Caco-2 (cell line): ENCODE measurements around the gene SUMO3. TPM values are rescaled to one million over a fixed set of nuclear protein-coding genes. Genes with fewer than 3 reads are reported as not detected.

Source experiments
- BruUV-seq: library from RNA; stranded (reverse); fragments of 400-500 nt; replicated peaks from 2 replicates; lab custom pipeline; 2021; lab: Mats Ljungman, UMichigan
- CTCF ChIA-PET: fragments of 300-600 bp; sonication (Branson Sonifier 250); formaldehyde crosslinking; loops from one replicate; lab custom pipeline; 2022; ENCODE audit warnings: antibody characterized with exemption; lab: Charles Lee
- POLR2A ChIA-PET: fragments of 300-600 bp; sonication (Branson Sonifier 250); formaldehyde crosslinking; loops from one replicate; lab custom pipeline; 2022; ENCODE audit warnings: antibody characterized with exemption; lab: Charles Lee
- DNase-seq, 2 experiments: peaks; one replicate each; pipeline versions ENCODE4 v3.0.0 to v3.0.0-alpha.2; 2020 to 2022
- H3K27me3 ChIP-seq: replicated peaks from 2 replicates; pipeline ENCODE4 v1.6.0; 2011; ENCODE audit warnings: low read length; ENCODE audit not compliant: control insufficient read depth, insufficient read depth
- H3K36me3 ChIP-seq: 2 replicates; pipeline ENCODE4 v1.5.1; 2011; ENCODE audit warnings: low read length; ENCODE audit not compliant: control insufficient read depth, insufficient read depth
- H3K4me1 ChIP-seq: fragments of 250-450 bp; sonication (Bioruptor Pico); 2 replicates; pipeline ENCODE4 v1.5.1; 2020; ENCODE audit warnings: mild to moderate bottlenecking
- H3K4me3 ChIP-seq: 2 replicates; pipeline ENCODE4 v1.5.1; 2011; ENCODE audit warnings: low read depth, mild to moderate bottlenecking, control low read depth, low read length
- H3K9me3 ChIP-seq: fragments of 250-450 bp; sonication (Bioruptor Pico); 2 replicates; pipeline ENCODE4 v1.5.1; 2020; ENCODE audit warnings: mild to moderate bottlenecking, moderate library complexity
- H3K27ac Mint-ChIP-seq: one replicate; pipeline ENCODE4 v1.8.0; 2022; ENCODE audit warnings: mixed read lengths; ENCODE audit not compliant: unreplicated experiment
- H3K27me3 Mint-ChIP-seq: one replicate; pipeline ENCODE4 v1.8.0; 2022; ENCODE audit warnings: mixed read lengths; ENCODE audit not compliant: insufficient read depth, unreplicated experiment
- H3K36me3 Mint-ChIP-seq: one replicate; pipeline ENCODE4 v1.8.0; 2022; ENCODE audit warnings: mild to moderate bottlenecking, mixed read lengths; ENCODE audit not compliant: insufficient read depth, unreplicated experiment
- H3K4me1 Mint-ChIP-seq: one replicate; pipeline ENCODE4 v1.8.0; 2022; ENCODE audit warnings: low read depth, mixed read lengths; ENCODE audit not compliant: unreplicated experiment
- H3K4me3 Mint-ChIP-seq: one replicate; pipeline ENCODE4 v1.8.0; 2022; ENCODE audit warnings: mild to moderate bottlenecking, moderate library complexity, mixed read lengths; ENCODE audit not compliant: unreplicated experiment
- H3K9me3 Mint-ChIP-seq: one replicate; pipeline ENCODE4 v1.8.0; 2022; ENCODE audit warnings: mixed read lengths; ENCODE audit not compliant: unreplicated experiment
- CTCF ChIP-seq, 2 experiments: fragments of 200-600 bp in 1 of 2; IDR thresholded peaks; 1 replicate in 1 of 2; 2 replicates in 1 of 2; pipeline versions ENCODE4 v1.5.1 to v1.8.0; 2011 to 2022; ENCODE audit warnings: antibody characterized with exemption in 1 of 2, control low read depth in 1 of 2, inconsistent platforms in 1 of 2, low read depth in 1 of 2, low read length in 1 of 2, mild to moderate bottlenecking in 1 of 2, moderate library complexity in 1 of 2; ENCODE audit not compliant: insufficient read depth in 1 of 2, severe bottlenecking in 1 of 2, unreplicated experiment in 1 of 2
- intact Hi-C: fragments of 100-400 bp; cut with micrococcal nuclease; formaldehyde crosslinking; loops from one replicate; pipeline ENCODE4 v1.10.0; 2022; ENCODE audit not compliant: unreplicated experiment
- total RNA-seq: library from RNA; stranded (reverse); gene quantifications from 2 replicates; pipeline ENCODE4 v1.2.3, GENCODE V29; 2022

Gene SUMO3
- total RNA-seq, 1 experiment from 2014 or later: 118 TPM

DNA sequence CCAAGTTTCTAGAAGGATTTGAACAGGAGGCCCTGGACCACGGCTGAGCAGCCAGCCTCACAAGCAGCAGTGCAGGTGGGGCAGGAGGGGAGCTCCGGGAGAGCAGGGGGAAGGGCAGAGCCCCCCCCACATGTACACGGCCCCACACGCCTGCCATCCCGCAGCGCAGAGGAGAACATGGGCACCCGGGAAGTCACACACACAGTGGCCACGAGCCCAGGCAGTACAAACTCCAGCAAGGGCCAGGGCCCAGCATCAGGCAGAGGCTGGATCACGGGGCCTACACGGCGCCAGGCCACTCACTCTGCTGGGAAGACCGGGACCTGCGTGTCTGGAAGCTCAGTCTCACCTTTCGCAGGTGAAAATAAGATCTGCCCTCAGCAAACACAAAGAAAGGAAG lies 5.2 kb downstream of the SUMO3 start:
- intact Hi-C loops: no loop called here
- Mint-ChIP-seq H3K27ac (no peak overlapping the region), H3K4me1 (peaks cover 5% of the 10 kb centered on the region), H3K4me3 (no peak overlapping the region), H3K36me3 (peaks cover 70% of the 10 kb centered on the region), H3K27me3 (no peaks in the 10 kb centered on the region), H3K9me3 (no peaks in the 10 kb centered on the region)
- BruUV-seq: no TSS peak
- H3K36me3 ChIP-seq: peaks cover 3% of the 10 kb centered on the region
- DNase-seq: no peak
- ChIA-PET CTCF (no interaction called here), POLR2A (no interaction called here)
- H3K4me1 ChIP-seq: peaks cover 5% of the 10 kb centered on the region; the same call in 1 of the 2 replicates
- H3K4me3 ChIP-seq: no peak overlapping the region
- no peak for TF ChIP-seq CTCF (IDR thresholded peaks at IDR 0.05; ENCODE audit: insufficient read depth in 1 of 2, low read depth in 1 of 2, low read length in 1 of 2, severe bottlenecking in 1 of 2, unreplicated experiment in 1 of 2)
- no peaks in the 10 kb centered on the region for H3K9me3 ChIP-seq
- no peaks in the 10 kb centered on the region for H3K27me3 ChIP-seq

GRCh38 chr21:44810779-44811178 lies 7.1 kb downstream of the SUMO3 start:
- intact Hi-C loops: no loop called here
- H3K27me3 ChIP-seq: no peaks in the 10 kb centered on the region
- H3K36me3 ChIP-seq: peaks cover 3% of the 10 kb centered on the region
- no peak overlapping the region for H3K4me3 ChIP-seq
- no peaks in the 10 kb centered on the region for H3K9me3 ChIP-seq
- BruUV-seq: no TSS peak
- no peaks in the 10 kb centered on the region for H3K27me3 Mint-ChIP-seq
- H3K9me3 Mint-ChIP-seq: no peaks in the 10 kb centered on the region
- H3K4me3 Mint-ChIP-seq: no peak overlapping the region
- CTCF ChIA-PET: no interaction called here
- no peaks in the 10 kb centered on the region for H3K4me1 Mint-ChIP-seq
- TF ChIP-seq CTCF (IDR thresholded peaks at IDR 0.05; ENCODE audit: insufficient read depth in 1 of 2, low read depth in 1 of 2, low read length in 1 of 2, severe bottlenecking in 1 of 2, unreplicated experiment in 1 of 2): no peak
- H3K36me3 Mint-ChIP-seq: peaks cover 68% of the 10 kb centered on the region
- DNase-seq: no peak
- no peak overlapping the region for H3K27ac Mint-ChIP-seq
- POLR2A ChIA-PET: no interaction called here
- H3K4me1 ChIP-seq: no peaks in the 10 kb centered on the region

- Mint-ChIP-seq H3K36me3 (peaks cover 87% of the 10 kb centered on the region), H3K4me3 (no peak overlapping the region), H3K9me3 (no peaks in the 10 kb centered on the region), H3K4me1 (peaks cover 7% of the 10 kb centered on the region), H3K27me3 (no peaks in the 10 kb centered on the region), H3K27ac (no peak overlapping the region)
- peaks cover 4% of the 10 kb centered on the region for H3K36me3 ChIP-seq
- ChIA-PET POLR2A (no interaction called here), CTCF (interaction anchor here (0.6 kb wide), 1 partner anchor 332 kb away, joined by 4 read pairs; no protein-coding TSS in a partner anchor)
- no peaks in the 10 kb centered on the region for H3K9me3 ChIP-seq
- no peak overlapping the region for H3K4me3 ChIP-seq
- no TSS peak for BruUV-seq
- H3K4me1 ChIP-seq: 0 out of 2 replicates have a peak, but pooled peaks cover 8% of the 10 kb centered on the region
- no peak for DNase-seq
- no peak for TF ChIP-seq CTCF (IDR thresholded peaks at IDR 0.05; ENCODE audit: insufficient read depth in 1 of 2, low read depth in 1 of 2, low read length in 1 of 2, severe bottlenecking in 1 of 2, unreplicated experiment in 1 of 2)
- no peaks in the 10 kb centered on the region for H3K27me3 ChIP-seq
- intact Hi-C loops: no loop called here
These were observed 12.0 kb downstream of the SUMO3 start for GRCh38 chr21:44805859-44806258.
